Fibroblast of mammary gland (primary cell): ENCODE results near the gene CMIP.

Source experiments
- DNase-seq: peaks from one replicate; pipeline ENCODE4 v3.0.0-alpha.2; 2010; ENCODE audit warnings: low read depth
- H3K4me3 ChIP-seq: 2 replicates; pipeline ENCODE4 v1.5.1; 2011; ENCODE audit warnings: low read depth, mild to moderate bottlenecking, low read length, moderate library complexity; ENCODE audit not compliant: control insufficient read depth
- CTCF ChIP-seq: conservative IDR thresholded peaks from 2 replicates; pipeline ENCODE4 v1.5.1; 2011; ENCODE audit warnings: low read depth, low read length, inconsistent platforms; ENCODE audit not compliant: control insufficient read depth, insufficient read depth

Gene CMIP

GRCh38 chr16:81633680-81634379 lies 189.2 kb downstream of the CMIP start:
- TF ChIP-seq CTCF: no peak
- DNase-seq: no peak
- no peak overlapping the region for H3K4me3 ChIP-seq

- no peak for DNase-seq
- H3K4me3 ChIP-seq: no peak overlapping the region
- TF ChIP-seq CTCF: no peak
Observed at GRCh38 chr16:81634380-81635062, 189.9 kb downstream of the CMIP start.

GRCh38 chr16:81635063-81635937 lies 190.7 kb downstream of the CMIP start:
- no peak for DNase-seq
- TF ChIP-seq CTCF: no peak
- no peak overlapping the region for H3K4me3 ChIP-seq

GRCh38 chr16:81636298-81636993 lies 191.8 kb downstream of the CMIP start:
- no peak overlapping the region for H3K4me3 ChIP-seq
- no peak for DNase-seq
- TF ChIP-seq CTCF: no peak

GRCh38 chr16:81637336-81638235 lies 193.0 kb downstream of the CMIP start:
- H3K4me3 ChIP-seq: no peak overlapping the region
- no peak for DNase-seq
- no peak for TF ChIP-seq CTCF
